HG03095 (cell line): ENCODE measurements around the gene CD52.

ENCODE experiments used
- ATAC-seq: cut with Tn5 transposase; IDR thresholded peaks from one replicate; pipeline ENCODE4 v1.9.1; 2021; ENCODE audit warnings: moderate library complexity; ENCODE audit not compliant: unreplicated experiment

The CD52 gene

GRCh38 chr1:26352338-26352679, 34.6 kb downstream of the CD52 start:
- ATAC-seq = no peak

DNA sequence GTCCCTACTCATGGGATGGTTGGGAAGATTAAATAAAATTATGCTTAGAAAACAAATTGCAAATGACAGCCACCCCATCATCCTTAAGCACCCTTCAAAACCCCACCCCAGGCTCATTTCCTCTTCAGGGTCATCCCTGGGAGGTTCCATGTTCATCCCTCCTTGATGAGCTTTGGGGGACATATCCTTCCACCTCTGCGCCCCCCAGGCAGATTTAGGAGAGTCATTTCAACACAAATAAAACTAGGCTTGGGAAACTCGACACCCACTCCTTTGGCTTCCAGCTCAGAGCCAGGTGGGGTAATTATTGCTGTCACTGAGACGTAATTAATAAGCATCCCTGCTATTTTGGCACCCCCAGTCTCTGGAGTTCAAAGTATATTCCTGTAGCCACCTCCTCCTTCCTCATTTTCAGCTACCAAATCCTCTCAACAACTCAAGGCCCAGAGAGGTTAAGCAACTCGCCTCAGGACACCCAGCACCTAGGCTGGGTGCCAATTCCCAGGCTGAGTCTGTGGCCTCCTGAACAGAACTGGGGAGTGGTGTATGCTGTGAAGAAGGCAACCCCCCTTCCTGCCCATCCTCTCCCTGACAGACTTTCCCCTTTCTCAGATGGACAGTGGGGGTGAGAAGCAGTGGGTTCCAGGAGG, 35.6 kb downstream of the CD52 start:
- ATAC-seq = no peak

GRCh38 chr1:26353976-26354820, 36.4 kb downstream of the CD52 start, which contains the start of gene CRYBG2:
CRYBG2 (minus strand) TSS chr1:26354130; CDS start chr1:26346657, 7,473 bp downstream.
- ATAC-seq = no peak

DNA sequence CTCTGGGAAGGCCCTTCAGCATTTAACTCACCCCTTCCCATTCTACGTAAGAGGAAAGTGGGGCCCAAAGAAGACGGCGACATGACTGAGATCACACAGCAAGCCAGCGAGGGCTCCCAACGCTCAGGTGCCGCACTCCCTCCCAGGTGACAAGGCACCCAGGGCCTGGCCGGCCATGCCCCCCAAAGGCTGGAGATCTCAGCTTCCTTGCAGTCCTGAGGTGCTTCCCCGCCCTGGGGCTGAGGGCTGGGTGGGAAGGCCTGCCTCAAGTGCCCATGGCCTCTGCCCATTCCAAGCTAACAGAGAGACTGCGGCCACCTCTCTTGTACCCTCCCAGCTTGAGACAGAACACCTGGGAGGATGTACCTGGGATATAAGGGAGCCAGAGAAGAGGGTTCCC, 37.2 kb downstream of the CD52 start:
- no peak for ATAC-seq

DNA sequence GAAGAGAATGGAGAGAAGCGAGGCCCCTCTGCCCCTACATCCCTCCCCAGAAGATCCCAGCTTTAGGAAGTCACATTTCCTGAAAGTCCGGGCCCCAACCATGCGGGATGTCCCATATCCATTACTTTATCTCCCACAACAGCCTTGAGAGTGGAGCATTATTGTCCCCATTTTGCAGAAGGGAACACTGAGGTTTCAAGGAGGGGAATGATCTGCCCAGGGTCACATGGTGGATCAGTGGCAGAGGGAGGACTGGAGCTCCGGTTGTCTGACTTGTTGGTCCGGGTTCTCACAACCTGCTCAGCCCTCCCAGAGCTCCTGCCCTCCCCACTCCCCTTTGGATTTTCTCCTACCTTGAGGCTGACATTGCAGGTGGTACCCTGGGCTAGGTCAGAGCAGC, 38.3 kb downstream of the CD52 start:
- ATAC-seq = no peak

GRCh38 chr1:26357121-26357602, 39.4 kb downstream of the CD52 start:
- ATAC-seq = no peak

DNA sequence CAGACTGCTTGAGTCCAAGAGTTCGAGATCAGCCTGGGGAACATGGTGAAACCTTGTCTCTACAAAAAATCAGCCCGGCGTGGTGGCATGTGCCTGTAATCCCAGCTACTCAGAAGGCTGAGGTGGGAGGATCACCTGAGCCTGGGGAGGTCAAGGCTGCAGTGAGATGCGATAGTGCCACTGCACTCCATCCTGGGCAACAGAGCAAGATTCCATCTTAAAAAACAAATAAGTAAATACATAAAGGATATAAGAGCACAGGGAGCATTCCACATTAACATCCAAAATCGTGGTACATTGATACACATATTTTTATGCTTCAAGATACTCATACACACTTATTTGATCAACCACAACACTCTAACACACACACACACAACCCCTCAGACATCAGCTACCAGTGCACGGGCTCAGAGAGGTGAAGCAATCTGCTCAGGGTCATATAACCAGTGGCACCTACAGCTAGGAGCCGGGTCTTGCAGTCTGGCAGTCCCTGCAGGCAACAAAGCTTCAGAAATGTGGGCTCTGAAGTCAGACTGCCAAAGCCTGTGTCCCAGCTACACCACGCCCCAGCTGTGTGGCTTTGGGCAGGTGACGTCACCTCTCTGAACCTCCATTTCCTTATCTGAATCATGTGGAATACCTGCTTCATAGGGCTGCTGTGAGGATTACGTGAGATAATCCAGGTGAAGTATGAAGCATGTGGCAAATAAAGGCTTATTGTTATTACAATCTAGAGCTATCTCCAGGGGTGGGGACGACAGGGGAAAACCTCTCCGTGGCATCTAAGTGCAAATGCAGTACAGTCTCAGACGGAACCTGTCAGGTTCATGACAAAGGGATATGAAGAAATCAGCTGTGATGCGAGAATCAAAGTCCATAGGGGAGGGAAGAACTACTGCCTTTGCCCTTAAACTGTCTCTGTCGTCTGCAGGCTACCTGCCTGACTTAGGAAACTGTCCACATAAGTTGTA, 40.9 kb downstream of the CD52 start:
- no peak for ATAC-seq

DNA sequence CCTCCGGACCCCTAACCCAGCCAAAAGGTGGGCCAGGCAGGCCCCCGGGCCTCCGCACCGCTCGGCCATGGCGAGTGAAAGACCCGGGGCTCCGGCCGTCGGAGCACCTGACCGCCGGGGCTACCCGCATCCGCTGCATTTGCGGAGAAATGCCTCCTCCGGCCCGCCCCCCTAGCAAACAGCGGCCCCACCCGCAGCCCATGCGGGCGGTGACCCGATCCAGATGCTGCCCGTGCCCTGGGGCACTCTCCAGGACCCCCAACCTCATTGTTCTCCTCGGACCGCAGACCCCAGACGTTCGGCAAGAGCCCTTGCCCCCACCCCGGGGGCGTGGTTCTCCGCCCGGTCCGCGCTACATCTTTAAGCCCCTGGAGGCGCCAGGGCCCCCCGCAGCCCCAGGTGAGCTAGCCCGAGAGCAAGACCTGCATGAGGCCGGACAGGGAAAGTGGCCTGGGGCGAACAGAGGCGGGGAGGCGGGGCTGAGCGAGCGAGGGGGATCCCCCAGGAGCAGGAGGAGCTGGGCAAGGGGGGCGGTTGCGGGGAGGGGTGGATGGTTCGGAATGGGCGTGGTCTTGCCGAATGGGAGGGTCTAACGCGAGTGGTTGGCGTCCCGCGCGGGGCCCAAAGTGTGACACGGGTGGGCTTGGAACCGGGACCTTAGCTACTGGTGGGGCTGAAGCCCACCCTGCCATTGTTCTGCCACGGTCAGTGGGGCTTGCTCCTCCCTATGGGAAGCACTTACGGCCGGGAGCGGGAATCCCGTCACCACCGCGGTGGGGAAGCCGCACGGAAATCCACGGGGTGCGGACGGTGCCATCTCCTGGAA, 42.4 kb downstream of the CD52 start:
- ATAC-seq = no peak

DNA sequence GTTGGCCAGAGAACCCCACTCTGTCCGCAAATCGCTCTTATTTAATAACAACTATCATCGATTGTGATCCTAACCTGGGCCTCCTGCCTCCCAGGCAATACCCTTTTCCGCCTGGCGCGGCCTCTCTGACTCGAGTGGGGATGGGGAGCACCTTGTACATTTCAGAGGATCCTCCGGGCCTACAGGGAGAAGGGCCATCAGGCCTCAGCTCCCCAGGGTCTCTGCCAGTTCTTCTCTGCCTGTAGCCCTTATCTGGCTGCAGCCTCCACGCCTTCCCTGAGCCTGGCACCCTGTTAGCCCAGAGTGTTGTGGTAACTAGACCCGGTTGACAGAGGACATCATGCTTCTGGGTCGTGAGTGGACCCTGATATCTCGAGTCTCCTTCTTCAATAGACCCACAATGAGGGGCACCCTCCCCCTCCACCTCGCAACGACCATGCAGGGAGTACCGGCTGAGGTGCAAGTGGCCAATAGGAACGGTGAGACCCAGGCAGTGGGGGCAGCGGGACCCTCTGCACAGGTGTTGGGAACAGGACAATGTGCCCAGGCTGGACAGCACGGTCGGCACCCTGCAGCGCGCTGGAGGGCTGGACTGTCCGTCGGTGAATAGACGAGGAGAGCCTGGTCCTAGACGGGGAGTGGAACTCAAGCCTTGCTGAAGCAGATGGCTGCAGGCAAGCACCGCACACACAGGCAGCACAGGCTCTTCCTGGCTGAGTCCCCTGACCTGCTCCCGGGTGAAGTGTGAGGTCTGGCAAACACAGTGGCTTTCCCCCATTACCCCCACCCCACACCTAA, 43.2 kb downstream of the CD52 start:
- ATAC-seq = no peak

- no peak for ATAC-seq
Observed at GRCh38 chr1:26361605-26362122, 43.9 kb downstream of the CD52 start.

GRCh38 chr1:26362331-26362730, 44.6 kb downstream of the CD52 start:
- no peak for ATAC-seq

- no peak for ATAC-seq
Observed at GRCh38 chr1:26363549-26364448, 46.0 kb downstream of the CD52 start.

DNA sequence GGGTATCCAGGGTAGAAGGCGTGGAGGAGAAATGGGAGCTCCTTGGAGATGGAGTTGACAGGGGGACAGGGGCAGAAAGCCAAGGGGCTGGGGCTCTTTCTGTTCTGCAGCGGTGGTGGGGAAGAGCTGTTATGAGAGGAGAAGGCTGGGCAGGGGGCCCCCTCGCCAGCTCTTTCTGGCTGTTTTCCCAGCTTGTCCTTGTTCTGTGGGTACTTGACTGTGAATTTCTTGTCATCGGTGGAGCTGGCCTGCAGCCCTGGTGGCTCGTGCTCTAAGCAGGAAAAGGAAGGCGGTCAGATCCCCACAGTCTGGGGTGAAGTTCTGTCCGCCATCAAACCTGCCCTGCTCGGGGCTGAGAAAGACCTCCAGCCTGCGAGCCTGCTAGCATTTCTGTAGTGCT, 47.2 kb downstream of the CD52 start:
- ATAC-seq = no peak

DNA sequence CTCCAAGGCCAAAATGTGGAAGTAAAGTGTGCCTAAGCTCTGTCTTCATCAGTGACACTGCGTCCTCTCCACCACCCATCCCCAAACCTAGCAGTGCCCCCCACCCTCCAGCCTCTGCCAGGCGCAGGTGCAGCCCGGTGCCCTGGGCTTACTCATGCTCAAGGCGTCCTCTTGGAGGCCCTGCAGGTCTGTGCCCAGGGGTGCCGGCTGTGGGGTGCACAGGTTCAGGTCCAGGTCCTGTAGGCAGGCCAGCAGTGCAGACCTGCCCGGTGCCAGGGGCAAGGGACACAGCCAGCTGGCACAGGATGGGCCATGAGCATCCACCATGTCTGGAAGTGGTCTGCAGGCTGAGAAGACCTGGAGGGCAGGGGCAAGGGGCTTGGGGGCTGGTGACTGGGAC, 49.7 kb downstream of the CD52 start:
- ATAC-seq = no peak

- ATAC-seq = no peak
Observed at GRCh38 chr1:26368006-26368405, 50.2 kb downstream of the CD52 start.

- ATAC-seq = no peak
Observed at GRCh38 chr1:26368486-26368885, 50.7 kb downstream of the CD52 start.
